Gastrocnemius medialis (tissue), 4 donors: ENCODE measurements around the gene MXRA8. TPM values are rescaled to one million over a fixed set of nuclear protein-coding genes. Genes with fewer than 3 reads are reported as not detected.

ENCODE experiments used
- ATAC-seq, 2 donors: fragments of 150-250 bp; one replicate each; pipeline ENCODE4 v1.9.1; 2016
- DNase-seq, 2 donors: peaks; one replicate each; pipeline ENCODE4 v3.0.0-alpha.2; 2019
- H3K27ac ChIP-seq, 4 donors: fragments of 200-600 bp; sonication (generic); 1 replicate in 1 of 4; 2 replicates in 3 of 4; pipeline ENCODE4 v1.5.1; 2016 to 2018; ENCODE audit warnings: mild to moderate bottlenecking in 2 of 4, moderate library complexity in 1 of 4
- H3K27me3 ChIP-seq, 3 donors: fragments of 200-600 bp; sonication (generic) in 2 of 3; 1 replicate in 1 of 3; 2 replicates in 2 of 3; pipeline versions ENCODE4 v1.5.1 to v1.6.0; 2016 to 2019; ENCODE audit warnings: mild to moderate bottlenecking in 1 of 3, moderate library complexity in 1 of 3
- H3K36me3 ChIP-seq, 2 donors: fragments of 200-600 bp; sonication (generic) in 1 of 2; one replicate each; pipeline ENCODE4 v1.5.1; 2017 to 2018
- H3K4me1 ChIP-seq, 2 donors: fragments of 200-600 bp; sonication (generic) in 1 of 2; one replicate each; pipeline ENCODE4 v1.5.1; 2016 to 2017; ENCODE audit warnings: mild to moderate bottlenecking in 2 of 2
- H3K4me3 ChIP-seq, 4 donors: fragments of 200-600 bp; sonication (generic) in 3 of 4; 1 replicate in 1 of 4; 2 replicates in 3 of 4; pipeline ENCODE4 v1.5.1; 2016 to 2019; ENCODE audit warnings: mild to moderate bottlenecking in 2 of 4
- H3K9me3 ChIP-seq, 3 donors: fragments of 200-600 bp; sonication (generic) in 2 of 3; 1 replicate in 1 of 3; 2 replicates in 2 of 3; pipeline ENCODE4 v1.5.1; 2016 to 2019
- POLR2A ChIP-seq, 2 donors: fragments of 450-650 bp; IDR thresholded peaks; one replicate each; pipeline ENCODE4 v1.6.1; 2017; ENCODE audit warnings: antibody characterized with exemption in 2 of 2, mild to moderate bottlenecking in 2 of 2, moderate library complexity in 2 of 2
- in situ Hi-C, 4 donors: fragments of 200-750 bp; cut with MboI; loops; one replicate each; pipeline versions ENCODE4 v1.15.0 to v1.8.0; 2017; ENCODE audit warnings: low sequenced_read_pairs in 4 of 4
- intact Hi-C: fragments of 100-400 bp; cut with DNase I; formaldehyde crosslinking; loops from one replicate; pipeline ENCODE4 v1.15.1; 2023; ENCODE audit warnings: low total_unique reads
- total RNA-seq, 4 donors: library from RNA; depleted of rRNA; stranded (reverse); fragments of >200 nt; gene quantifications; one replicate each; pipeline versions ENCODE4 v1.1.0 to v1.2.3, GENCODE V29; 2016
- TF ChIP-seq, protein P1 (sequence below), 5 experiments: fragments of 450-650 bp in 3 of 5; fragments of 200-600 bp in 2 of 5; sonication (generic) in 2 of 5; IDR thresholded peaks in 4 of 5; conservative IDR thresholded peaks in 1 of 5; 1 replicate in 4 of 5; 2 replicates in 1 of 5; pipeline ENCODE4 v1.5.1; 2016 to 2019; ENCODE audit warnings: antibody characterized with exemption in 5 of 5, mild to moderate bottlenecking in 3 of 5, moderate library complexity in 3 of 5

The MXRA8 gene
- total RNA-seq, 4 donors from 2014 or later = 13.9 to 41.9 (median 34.2) TPM

DNA sequence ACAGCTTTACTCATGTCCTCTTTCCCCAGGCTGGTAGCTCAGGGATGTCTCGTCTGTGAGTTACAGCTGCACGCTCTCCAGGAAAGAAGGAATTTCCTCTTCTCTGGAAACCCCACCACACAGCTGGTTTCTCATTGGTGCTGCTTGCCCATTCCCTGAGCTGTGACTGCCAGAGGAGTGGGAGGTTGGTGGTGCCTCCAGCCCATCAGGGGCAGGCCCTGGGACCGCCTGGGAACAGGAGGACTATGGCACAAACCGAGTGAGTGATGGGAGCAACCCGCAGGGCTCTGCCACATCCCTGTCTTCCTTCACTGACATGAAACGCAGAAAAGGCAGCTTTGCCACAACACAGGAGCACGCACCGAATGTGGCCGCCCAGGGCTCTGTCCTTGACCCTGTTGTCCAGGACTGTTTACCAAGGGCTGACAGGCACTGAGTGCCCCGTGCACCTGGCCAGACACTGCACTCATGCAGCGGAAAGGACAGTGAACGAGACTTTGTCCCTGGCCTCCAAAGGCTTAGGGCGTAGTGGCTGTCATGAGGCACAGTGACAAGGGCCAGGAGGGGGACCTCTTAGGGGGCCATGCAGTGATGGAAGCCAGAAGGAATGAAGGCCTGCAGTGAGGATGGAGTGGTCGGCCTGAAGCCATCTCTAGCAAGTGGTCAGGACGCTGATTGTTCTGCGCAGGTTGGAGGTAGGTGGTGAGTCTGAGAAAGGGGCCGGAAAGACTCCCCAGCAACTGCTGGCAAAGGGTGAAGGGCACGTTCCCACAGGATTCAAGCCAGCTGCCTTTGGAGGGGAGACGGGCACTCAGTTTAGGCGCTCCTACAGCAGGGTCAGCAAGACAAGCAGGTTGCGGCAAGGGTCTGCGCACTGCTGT lies 42.5 kb upstream of the MXRA8 start:
- TF ChIP-seq, protein P1, sequence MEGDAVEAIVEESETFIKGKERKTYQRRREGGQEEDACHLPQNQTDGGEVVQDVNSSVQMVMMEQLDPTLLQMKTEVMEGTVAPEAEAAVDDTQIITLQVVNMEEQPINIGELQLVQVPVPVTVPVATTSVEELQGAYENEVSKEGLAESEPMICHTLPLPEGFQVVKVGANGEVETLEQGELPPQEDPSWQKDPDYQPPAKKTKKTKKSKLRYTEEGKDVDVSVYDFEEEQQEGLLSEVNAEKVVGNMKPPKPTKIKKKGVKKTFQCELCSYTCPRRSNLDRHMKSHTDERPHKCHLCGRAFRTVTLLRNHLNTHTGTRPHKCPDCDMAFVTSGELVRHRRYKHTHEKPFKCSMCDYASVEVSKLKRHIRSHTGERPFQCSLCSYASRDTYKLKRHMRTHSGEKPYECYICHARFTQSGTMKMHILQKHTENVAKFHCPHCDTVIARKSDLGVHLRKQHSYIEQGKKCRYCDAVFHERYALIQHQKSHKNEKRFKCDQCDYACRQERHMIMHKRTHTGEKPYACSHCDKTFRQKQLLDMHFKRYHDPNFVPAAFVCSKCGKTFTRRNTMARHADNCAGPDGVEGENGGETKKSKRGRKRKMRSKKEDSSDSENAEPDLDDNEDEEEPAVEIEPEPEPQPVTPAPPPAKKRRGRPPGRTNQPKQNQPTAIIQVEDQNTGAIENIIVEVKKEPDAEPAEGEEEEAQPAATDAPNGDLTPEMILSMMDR (IDR thresholded peaks at IDR 0.05 in 4 of 5, conservative IDR thresholded peaks at IDR 0.05 in 1 of 5) = no peak
- no peaks in the 10 kb centered on the region for H3K9me3 ChIP-seq
- peaks cover 36 to 39% of the 10 kb centered on the region in 2 donors for H3K4me1 ChIP-seq
- peak overlapping the region; percentile 65 to 98 (median 77) for H3K4me3 ChIP-seq
- in situ Hi-C loops = no loop called here
- H3K27me3 ChIP-seq = no peaks in the 10 kb centered on the region
- intact Hi-C loops = loop anchor here (1.0 kb wide), 1 partner anchor 40 kb away; no protein-coding TSS in a partner anchor
- H3K36me3 ChIP-seq = peaks cover 0 to 47% of the 10 kb centered on the region in 2 donors
- peak overlapping the region; percentile 77 to 96 (median 86) for H3K27ac ChIP-seq
- ATAC-seq (no peak), DNase-seq (no peak)

- intact Hi-C loops (loop anchor here (1.0 to 2.0 kb wide), 6 partner anchors 7 to 175 kb away; partner anchors contain the start of genes ATAD3B, AURKAIP1, DVL1 and MRPL20), in situ Hi-C loops (no loop called here)
- TF ChIP-seq, protein P1 (IDR thresholded peaks at IDR 0.05 in 4 of 5, conservative IDR thresholded peaks at IDR 0.05 in 1 of 5) = no peak
- TF ChIP-seq POLR2A (IDR thresholded peaks at IDR 0.05) = no peak
- Histone ChIP-seq H3K9me3 (no peaks in the 10 kb centered on the region), H3K27me3 (no peaks in the 10 kb centered on the region), H3K36me3 (peaks cover 0 to 48% of the 10 kb centered on the region in 2 donors), H3K4me1 (peaks cover 35 to 36% of the 10 kb centered on the region in 2 donors), H3K4me3 (peak overlapping the region; percentile 65 to 98 (median 77)), H3K27ac (peak overlapping the region; percentile 77 to 96 (median 86))
- no peak for DNase-seq
- peak in 1 of 2 donors; percentile 12 for ATAC-seq
Measured at GRCh38 chr1:1399872-1400575, 41.7 kb upstream of the MXRA8 start.

GRCh38 chr1:1399187-1399871 lies 41.0 kb upstream of the MXRA8 start, which contains the start of gene CCNL2:
Gene CCNL2 (minus strand): TSS chr1:1399335. CDS start chr1:1399306, 29 bp downstream.
- intact Hi-C loops = loop anchor here (1.0 to 2.0 kb wide), 5 partner anchors 8 to 175 kb away; partner anchors contain the start of genes ATAD3B, AURKAIP1, DVL1 and MRPL20
- Histone ChIP-seq H3K27me3 (no peaks in the 10 kb centered on the region), H3K9me3 (no peaks in the 10 kb centered on the region), H3K4me3 (peak within 1 kb of the TSS; percentile 65 to 98 (median 84)), H3K36me3 (peaks cover 0 to 48% of the 10 kb centered on the region in 2 donors), H3K4me1 (peaks cover 37 to 39% of the 10 kb centered on the region in 2 donors), H3K27ac (peak within 1 kb of the TSS; percentile 80 to 96 (median 92))
- DNase-seq (peak; percentile 96 to 98), ATAC-seq (peak; percentile 89 to 93)
- in situ Hi-C loops = no loop called here
- TF ChIP-seq, protein P1 (IDR thresholded peaks at IDR 0.05 in 4 of 5, conservative IDR thresholded peaks at IDR 0.05 in 1 of 5) = peak; percentile 80 to 82 (median 82)
- TF ChIP-seq POLR2A (IDR thresholded peaks at IDR 0.05) = peak; percentile 81 to 89

GRCh38 chr1:1398677-1399186 lies 40.4 kb upstream of the MXRA8 start:
- peak overlapping the region; percentile 80 to 96 (median 92) for H3K27ac ChIP-seq
- in situ Hi-C loops (no loop called here), intact Hi-C loops (loop anchor here (1.0 to 2.0 kb wide), 5 partner anchors 9 to 176 kb away; partner anchors contain the start of genes ATAD3B, AURKAIP1, DVL1 and MRPL20)
- no peaks in the 10 kb centered on the region for H3K9me3 ChIP-seq
- H3K4me1 ChIP-seq = peaks cover 37 to 42% of the 10 kb centered on the region in 2 donors
- peak; percentile 11 to 18 for ATAC-seq
- H3K27me3 ChIP-seq = no peaks in the 10 kb centered on the region
- DNase-seq = no peak
- peak overlapping the region; percentile 65 to 98 (median 84) for H3K4me3 ChIP-seq
- H3K36me3 ChIP-seq = peaks cover 0 to 54% of the 10 kb centered on the region in 2 donors
- no peak for TF ChIP-seq POLR2A (IDR thresholded peaks at IDR 0.05)
- TF ChIP-seq, protein P1 (IDR thresholded peaks at IDR 0.05 in 4 of 5, conservative IDR thresholded peaks at IDR 0.05 in 1 of 5) = no peak
